ENCODE results near the gene RNF220.

DNA sequence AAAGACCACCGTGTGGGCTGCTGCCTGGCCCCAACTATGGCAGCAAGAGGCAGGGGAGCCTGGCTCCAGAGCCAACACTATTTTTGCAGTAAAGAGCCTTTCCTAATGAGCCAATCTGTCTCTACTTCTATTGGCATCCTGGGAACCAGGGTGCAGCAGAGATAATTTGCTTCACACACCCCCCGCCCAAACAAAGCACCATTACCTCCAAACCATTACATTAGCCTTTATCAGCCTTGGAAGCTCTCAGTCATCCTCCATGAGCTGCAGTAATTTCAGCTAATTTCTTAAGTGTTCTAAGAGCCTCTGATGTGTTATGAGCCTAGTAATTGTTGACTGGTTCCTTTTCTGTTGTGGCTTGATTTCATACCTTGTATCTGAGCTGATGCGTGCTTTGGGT is 291.0 kb downstream of the RNF220 start:
- TF ChIP-seq, protein P1, sequence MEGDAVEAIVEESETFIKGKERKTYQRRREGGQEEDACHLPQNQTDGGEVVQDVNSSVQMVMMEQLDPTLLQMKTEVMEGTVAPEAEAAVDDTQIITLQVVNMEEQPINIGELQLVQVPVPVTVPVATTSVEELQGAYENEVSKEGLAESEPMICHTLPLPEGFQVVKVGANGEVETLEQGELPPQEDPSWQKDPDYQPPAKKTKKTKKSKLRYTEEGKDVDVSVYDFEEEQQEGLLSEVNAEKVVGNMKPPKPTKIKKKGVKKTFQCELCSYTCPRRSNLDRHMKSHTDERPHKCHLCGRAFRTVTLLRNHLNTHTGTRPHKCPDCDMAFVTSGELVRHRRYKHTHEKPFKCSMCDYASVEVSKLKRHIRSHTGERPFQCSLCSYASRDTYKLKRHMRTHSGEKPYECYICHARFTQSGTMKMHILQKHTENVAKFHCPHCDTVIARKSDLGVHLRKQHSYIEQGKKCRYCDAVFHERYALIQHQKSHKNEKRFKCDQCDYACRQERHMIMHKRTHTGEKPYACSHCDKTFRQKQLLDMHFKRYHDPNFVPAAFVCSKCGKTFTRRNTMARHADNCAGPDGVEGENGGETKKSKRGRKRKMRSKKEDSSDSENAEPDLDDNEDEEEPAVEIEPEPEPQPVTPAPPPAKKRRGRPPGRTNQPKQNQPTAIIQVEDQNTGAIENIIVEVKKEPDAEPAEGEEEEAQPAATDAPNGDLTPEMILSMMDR (optimal IDR thresholded peaks at IDR 0.05 in 1 of 3, IDR thresholded peaks at IDR 0.05 in 1 of 3, conservative IDR thresholded peaks at IDR 0.05 in 1 of 3; ENCODE audit: extremely low read depth in 1 of 3, insufficient read depth in 2 of 3, low read length in 3 of 3), result no peak
- no peak for TF ChIP-seq EZH2 (IDR thresholded peaks at IDR 0.05; ENCODE audit: low read length)
